Measurements from ENCODE around the gene IDH3A. TPM values are rescaled to one million over a fixed set of nuclear protein-coding genes. Genes with fewer than 3 reads are reported as not detected.

Gene IDH3A
- total and polyA plus RNA-seq, 9 of the 15 experiments (the other 6 are each of a cell fraction or from before 2014, with no cell fraction given) = 37.4 to 249 (median 107) TPM

DNA sequence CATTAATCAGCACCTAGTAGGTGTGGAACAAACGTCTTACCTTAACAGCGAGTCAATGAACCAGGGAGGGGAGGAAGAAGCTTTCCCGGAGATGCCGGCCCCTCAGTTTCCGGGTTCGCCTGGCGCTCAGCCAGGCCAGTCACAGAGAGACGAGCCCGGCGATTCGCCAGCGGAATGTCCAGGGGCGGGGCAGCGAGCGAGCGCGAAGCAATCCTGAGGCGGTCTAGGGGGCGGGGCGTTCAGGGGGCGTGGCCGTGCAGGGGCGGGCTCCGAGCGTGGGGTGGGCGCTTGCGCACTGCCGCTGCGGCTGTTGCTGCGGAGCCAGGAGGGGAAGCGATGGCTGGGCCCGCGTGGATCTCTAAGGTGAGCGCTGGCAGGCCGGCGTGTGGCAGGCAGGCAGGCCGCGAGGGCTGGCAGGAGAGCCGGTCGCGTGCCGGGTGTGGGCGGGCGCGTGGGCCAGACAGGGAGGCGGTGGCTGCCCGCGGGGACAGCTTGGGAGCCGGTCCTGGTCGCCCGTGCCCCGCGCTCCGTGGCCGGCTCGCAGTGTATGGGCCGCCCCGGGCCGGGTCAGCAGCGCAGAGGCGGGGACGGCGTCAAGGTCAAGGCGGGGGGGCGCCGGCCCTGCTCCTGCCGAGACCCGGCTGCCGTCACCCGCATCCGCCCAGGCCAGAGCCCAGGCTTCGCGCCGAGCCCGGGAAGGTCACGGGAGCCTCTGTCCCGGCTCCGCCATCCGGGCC is at the start of gene IDH3A (continued):
- TF ChIP-seq TAF1 (IDR thresholded peaks at IDR 0.05; ENCODE audit: control insufficient read depth, extremely low read depth, insufficient read depth, low read length, severe bottlenecking) (peak; percentile 81), RBM25 (IDR thresholded peaks at IDR 0.05; ENCODE audit: low read depth, low read length, severe bottlenecking) (peak; percentile 4), PRMT5 (CRISPR knock-in tag; IDR thresholded peaks at IDR 0.05) (no peak), FOXK1 (CRISPR knock-in tag; IDR thresholded peaks at IDR 0.05; ENCODE audit: borderline replicate concordance) (no peak), KLF6 (CRISPR knock-in tag; IDR thresholded peaks at IDR 0.05; ENCODE audit: borderline replicate concordance) (no peak), DDX20 (tag; IDR thresholded peaks at IDR 0.05; ENCODE audit: low read depth) (no peak), FOXA1 (IDR thresholded peaks at IDR 0.05; ENCODE audit: borderline replicate concordance) (no peak), CREB1 (IDR thresholded peaks at IDR 0.05) (no peak), CREB1 (CRISPR knock-in tag; IDR thresholded peaks at IDR 0.05) (peak; percentile 44; the same call in 1 of the 2 replicates), KDM5B (IDR thresholded peaks at IDR 0.05; ENCODE audit: insufficient replicate concordance, low read depth, low read length) (peak; percentile 63), GABPA (tag; conservative IDR thresholded peaks at IDR 0.05; ENCODE audit: low read depth) (peak; percentile 92), TRIM28 (IDR thresholded peaks at IDR 0.05) (0 out of 2 replicates have a peak, but pooled peaks have one; percentile 10), XRCC3 (IDR thresholded peaks at IDR 0.05) (no peak), FOXK2 (conservative IDR thresholded peaks at IDR 0.05 in 1 of 2, IDR thresholded peaks at IDR 0.05 in 1 of 2; ENCODE audit: low read depth in 2 of 2) (no peak; a peak in 1 of 4 replicates), NRF1 (conservative IDR thresholded peaks at IDR 0.05 in 1 of 2, IDR thresholded peaks at IDR 0.05 in 1 of 2) (peak; percentile 89 to 90), YBX1 (IDR thresholded peaks at IDR 0.05) (no peak), ZNF551 (CRISPR knock-in tag; IDR thresholded peaks at IDR 0.05) (no peak), ELF1 (tag; IDR thresholded peaks at IDR 0.05) (peak; percentile 90), EHMT2 (IDR thresholded peaks at IDR 0.05) (no peak), ATF1 (CRISPR knock-in tag; IDR thresholded peaks at IDR 0.05) (no peak), ATF1 (tag; IDR thresholded peaks at IDR 0.05) (peak; percentile 4; the same call in 1 of the 2 replicates), YY1 (IDR thresholded peaks at IDR 0.05; ENCODE audit: borderline replicate concordance in 1 of 3, control insufficient read depth in 1 of 3, extremely low read depth in 1 of 3, insufficient read depth in 3 of 3, insufficient read length in 1 of 3, insufficient replicate concordance in 2 of 3, low read depth in 1 of 3, low read length in 2 of 3) (peak in 1 of 3 experiments; percentile 39)
- TF ChIP-seq, protein P1, sequence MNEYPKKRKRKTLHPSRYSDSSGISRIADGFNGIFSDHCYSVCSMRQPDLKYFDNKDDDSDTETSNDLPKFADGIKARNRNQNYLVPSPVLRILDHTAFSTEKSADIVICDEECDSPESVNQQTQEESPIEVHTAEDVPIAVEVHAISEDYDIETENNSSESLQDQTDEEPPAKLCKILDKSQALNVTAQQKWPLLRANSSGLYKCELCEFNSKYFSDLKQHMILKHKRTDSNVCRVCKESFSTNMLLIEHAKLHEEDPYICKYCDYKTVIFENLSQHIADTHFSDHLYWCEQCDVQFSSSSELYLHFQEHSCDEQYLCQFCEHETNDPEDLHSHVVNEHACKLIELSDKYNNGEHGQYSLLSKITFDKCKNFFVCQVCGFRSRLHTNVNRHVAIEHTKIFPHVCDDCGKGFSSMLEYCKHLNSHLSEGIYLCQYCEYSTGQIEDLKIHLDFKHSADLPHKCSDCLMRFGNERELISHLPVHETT (CRISPR knock-in tag; conservative IDR thresholded peaks at IDR 0.05 in 1 of 2, IDR thresholded peaks at IDR 0.05 in 1 of 2) = peak in 1 of 2 experiments; percentile 39; a peak in 1 of 4 replicates
- TF ChIP-seq, protein P2, sequence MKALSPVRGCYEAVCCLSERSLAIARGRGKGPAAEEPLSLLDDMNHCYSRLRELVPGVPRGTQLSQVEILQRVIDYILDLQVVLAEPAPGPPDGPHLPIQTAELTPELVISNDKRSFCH (CRISPR knock-in tag; IDR thresholded peaks at IDR 0.05) = no peak
- TF ChIP-seq, protein P2 (tag; IDR thresholded peaks at IDR 0.05) = 0 out of 2 replicates have a peak, but pooled peaks have one; percentile 53
- TF ChIP-seq, protein P3, sequence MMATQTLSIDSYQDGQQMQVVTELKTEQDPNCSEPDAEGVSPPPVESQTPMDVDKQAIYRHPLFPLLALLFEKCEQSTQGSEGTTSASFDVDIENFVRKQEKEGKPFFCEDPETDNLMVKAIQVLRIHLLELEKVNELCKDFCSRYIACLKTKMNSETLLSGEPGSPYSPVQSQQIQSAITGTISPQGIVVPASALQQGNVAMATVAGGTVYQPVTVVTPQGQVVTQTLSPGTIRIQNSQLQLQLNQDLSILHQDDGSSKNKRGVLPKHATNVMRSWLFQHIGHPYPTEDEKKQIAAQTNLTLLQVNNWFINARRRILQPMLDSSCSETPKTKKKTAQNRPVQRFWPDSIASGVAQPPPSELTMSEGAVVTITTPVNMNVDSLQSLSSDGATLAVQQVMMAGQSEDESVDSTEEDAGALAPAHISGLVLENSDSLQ (IDR thresholded peaks at IDR 0.05) = peak; percentile 51
